ENCODE data around the gene CNTN5.

Gene CNTN5

GRCh38 chr11:99406345-99406744 lies 385.6 kb downstream of the CNTN5 start:
- TF ChIP-seq CTCF (IDR thresholded peaks at IDR 0.05; ENCODE audit: insufficient read depth, missing control alignments) = no peak
- DNase-seq (ENCODE audit: insufficient read length, low spot score) (no peak), FAIRE-seq (no peak)

GRCh38 chr11:99410636-99411035 lies 389.9 kb downstream of the CNTN5 start:
- no peak for DNase-seq (ENCODE audit: insufficient read length, low spot score)
- FAIRE-seq = no peak
- TF ChIP-seq CTCF (IDR thresholded peaks at IDR 0.05; ENCODE audit: insufficient read depth, missing control alignments) = no peak

GRCh38 chr11:99418927-99419720 lies 398.4 kb downstream of the CNTN5 start:
- FAIRE-seq (no peak), DNase-seq (ENCODE audit: insufficient read length, low spot score) (no peak)
- TF ChIP-seq CTCF (IDR thresholded peaks at IDR 0.05; ENCODE audit: insufficient read depth, missing control alignments) = no peak

- no peak for FAIRE-seq
- TF ChIP-seq CTCF (IDR thresholded peaks at IDR 0.05; ENCODE audit: insufficient read depth, missing control alignments) = no peak
- no peak for DNase-seq (ENCODE audit: insufficient read length, low spot score)
These were observed 399.2 kb downstream of the CNTN5 start for GRCh38 chr11:99419991-99420390.

GRCh38 chr11:99422581-99423427 lies 402.1 kb downstream of the CNTN5 start:
- no peak for TF ChIP-seq CTCF (IDR thresholded peaks at IDR 0.05; ENCODE audit: insufficient read depth, missing control alignments)
- DNase-seq (ENCODE audit: insufficient read length, low spot score) = no peak
- no peak for FAIRE-seq

- DNase-seq (ENCODE audit: insufficient read length, low spot score) = no peak
These were observed 402.8 kb downstream of the CNTN5 start for GRCh38 chr11:99423428-99423983.

More at GRCh38 chr11:99423428-99423983, 402.8 kb downstream of the CNTN5 start:
- no peak for TF ChIP-seq CTCF (IDR thresholded peaks at IDR 0.05; ENCODE audit: insufficient read depth, missing control alignments)
- no peak for FAIRE-seq
